A549 (cell line): Measurements from ENCODE around the gene LGR5. TPM values are rescaled to one million over a fixed set of nuclear protein-coding genes. Genes with fewer than 3 reads are reported as not detected.

ENCODE experiments used
- ATAC-seq, 2 experiments: fragments of 200-7000 bp in 1 of 2; fragments of >200 bp in 1 of 2; cut with Nextera tagmentation in 1 of 2; cut with Tn5 transposase in 1 of 2; 3 replicates each; pipeline versions ENCODE4 v1.8.0 to v1.9.1; 2018 to 2020; ENCODE audit warnings: mild to moderate bottlenecking in 1 of 2, moderate library complexity in 1 of 2
- CTCF ChIA-PET: fragments of 300-600 bp; sonication (Branson Sonifier 250); formaldehyde crosslinking; extraction: SDS; loops from one replicate; lab custom pipeline; 2021; ENCODE audit warnings: antibody characterized with exemption, inconsistent platforms; lab: Yijun Ruan, JAX
- POLR2A ChIA-PET: fragments of 350-600 bp; formaldehyde crosslinking; extraction: SDS; loops from one replicate; lab custom pipeline; 2021; ENCODE audit warnings: antibody characterized with exemption, inconsistent platforms; lab: Yijun Ruan, JAX
- DNase-seq, 2 experiments: peaks; one replicate each; pipeline versions ENCODE4 v3.0.0 to v3.0.0-alpha.2; 2011 to 2016; ENCODE audit warnings: low read depth in 1 of 2, low spot score in 1 of 2
- FAIRE-seq: peaks from 2 replicates; lab custom pipeline; 2011; peaks lifted over from hg19 to GRCh38; lab: Jason Lieb, UNC
- H3K27ac ChIP-seq, 2 experiments: fragments of >200 bp; sonication (Bioruptor Twin); formaldehyde crosslinking; 3 replicates each; pipeline ENCODE4 v1.5.1; 2016 to 2017
- H3K4me1 ChIP-seq: fragments of >200 bp; sonication (Bioruptor Twin); formaldehyde crosslinking; 3 replicates; pipeline ENCODE4 v1.6.1; 2016
- H3K4me2 ChIP-seq: fragments of >200 bp; sonication (Bioruptor Twin); formaldehyde crosslinking; 3 replicates; pipeline ENCODE4 v1.6.1; 2016
- H3K4me3 ChIP-seq: fragments of >200 bp; sonication (Bioruptor Twin); formaldehyde crosslinking; 3 replicates; pipeline ENCODE4 v1.5.1; 2016
- H3K9me3 ChIP-seq: fragments of >200 bp; sonication (Bioruptor Twin); formaldehyde crosslinking; 3 replicates; pipeline ENCODE4 v1.6.1; 2016
- BHLHE40 ChIP-seq: IDR thresholded peaks from 2 replicates; pipeline ENCODE4 v1.6.1; 2012; ENCODE audit warnings: low read depth, low read length, inconsistent platforms
- CBX2 ChIP-seq: fragments of 200-600 bp; sonication (generic); IDR thresholded peaks from 2 replicates; pipeline ENCODE4 v1.6.1; 2016; ENCODE audit warnings: low read depth, mild to moderate bottlenecking, borderline replicate concordance
- CHD2 ChIP-seq: fragments of 150-350 bp; IDR thresholded peaks from 2 replicates; pipeline ENCODE4 v1.6.1; 2014; ENCODE audit warnings: low read length; ENCODE audit not compliant: partially characterized antibody
- EHMT2 ChIP-seq: fragments of 200-600 bp; sonication (generic); IDR thresholded peaks from 2 replicates; pipeline ENCODE4 v1.6.1; 2016; ENCODE audit warnings: antibody characterized with exemption, low read depth, mild to moderate bottlenecking, moderate library complexity
- ESRRA ChIP-seq: fragments of 150-350 bp; IDR thresholded peaks from 2 replicates; pipeline ENCODE4 v1.6.1; 2014; ENCODE audit warnings: mild to moderate bottlenecking, low read length, borderline replicate concordance
- FOXS1 ChIP-seq: fragments of 250-450 bp; sonication (Bioruptor Pico); IDR thresholded peaks from 2 replicates; pipeline ENCODE4 v1.5.0; 2020; ENCODE audit warnings: mild to moderate bottlenecking, moderate library complexity
- HDAC2 ChIP-seq: fragments of 200-600 bp; sonication (generic); IDR thresholded peaks from 2 replicates; pipeline ENCODE4 v1.6.1; 2016
- HOXA7 ChIP-seq: fragments of 250-450 bp; sonication (Bioruptor Pico); IDR thresholded peaks from 2 replicates; pipeline ENCODE4 v1.5.0; 2020; ENCODE audit warnings: mild to moderate bottlenecking, moderate library complexity
- JUNB ChIP-seq: fragments of >200 bp; sonication (Bioruptor Twin); formaldehyde crosslinking; IDR thresholded peaks from 2 replicates; pipeline ENCODE4 v1.6.1; 2016
- KDM5A ChIP-seq: fragments of 200-600 bp; sonication (generic); IDR thresholded peaks from 2 replicates; pipeline ENCODE4 v1.6.1; 2016; ENCODE audit warnings: antibody characterized with exemption, mild to moderate bottlenecking
- MAZ ChIP-seq: fragments of 150-350 bp; IDR thresholded peaks from 2 replicates; pipeline ENCODE4 v1.6.1; 2014; ENCODE audit warnings: antibody characterized with exemption, low read depth, low read length, borderline replicate concordance
- POLR2A ChIP-seq: IDR thresholded peaks from 2 replicates; pipeline ENCODE4 v1.6.1; 2012; ENCODE audit warnings: mild to moderate bottlenecking, low read length
- RAD21 ChIP-seq, 2 experiments: fragments of >200 bp in 1 of 2; sonication (Bioruptor Twin) in 1 of 2; formaldehyde crosslinking in 1 of 2; IDR thresholded peaks in 1 of 2; conservative IDR thresholded peaks in 1 of 2; 2 replicates in 1 of 2; 3 replicates in 1 of 2; pipeline ENCODE4 v1.6.1; 2012 to 2018; ENCODE audit warnings: inconsistent platforms in 1 of 2
- RFX5 ChIP-seq: fragments of 450-650 bp; IDR thresholded peaks from 2 replicates; pipeline ENCODE4 v1.7.1; 2014; ENCODE audit warnings: antibody characterized with exemption, mild to moderate bottlenecking, moderate library complexity
- SMC3 ChIP-seq: fragments of >200 bp; sonication (Bioruptor Twin); formaldehyde crosslinking; IDR thresholded peaks from 3 replicates; pipeline ENCODE4 v1.6.1; 2018; ENCODE audit warnings: inconsistent platforms
- SREBF2 ChIP-seq: fragments of 450-650 bp; IDR thresholded peaks from 2 replicates; pipeline ENCODE4 v1.6.1; 2014; ENCODE audit warnings: mild to moderate bottlenecking, moderate library complexity
- TP53 ChIP-seq: fragments of 250-450 bp; sonication (Bioruptor Pico); IDR thresholded peaks from 2 replicates; pipeline ENCODE4 v1.5.0; 2021; ENCODE audit warnings: mild to moderate bottlenecking, moderate library complexity
- ZNF302 ChIP-seq: fragments of 250-450 bp; sonication (Bioruptor Pico); IDR thresholded peaks from 2 replicates; pipeline ENCODE4 v1.9.0; 2021; ENCODE audit warnings: inconsistent platforms, mild to moderate bottlenecking, moderate library complexity
- ZSCAN20 ChIP-seq: fragments of 250-450 bp; sonication (Bioruptor Pico); IDR thresholded peaks from 2 replicates; pipeline ENCODE4 v1.8.0; 2022; ENCODE audit warnings: mild to moderate bottlenecking, moderate library complexity
- WGBS: methylation state at CpG from one replicate; pipeline ENCODE4 v1.1.6; 2017; ENCODE audit errors: missing lambda C conversion rate; 5-methylcytosine and 5-hydroxymethylcytosine counted together
- polyA plus RNA-seq, 4 experiments: library from polyadenylated mRNA; depleted of rRNA in 3 of 4; stranded (reverse); fragments of >200 nt; fragmentation: RNase III in 1 of 4; extraction: RNeasy Plus Mini Kit Qiagen cat#74134 plus additional on column Dnase treatment in 1 of 4; gene quantifications; 2 replicates in 3 of 4; 3 replicates in 1 of 4; pipeline ENCODE4 v1.2.3, GENCODE V29; 2011 to 2017
- TF ChIP-seq, protein P1 (sequence below): fragments of >200 bp; sonication (Bioruptor Twin); formaldehyde crosslinking; IDR thresholded peaks from 3 replicates; pipeline ENCODE4 v1.5.1; 2016
- TF ChIP-seq, protein P2 (sequence below): fragments of 250-450 bp; sonication (Bioruptor Pico); IDR thresholded peaks from 2 replicates; pipeline ENCODE4 v1.5.0; 2020; ENCODE audit warnings: low read depth, mild to moderate bottlenecking, moderate library complexity
- TF ChIP-seq, protein P3 (sequence below): IDR thresholded peaks from 2 replicates; pipeline ENCODE4 v1.6.1; 2012
- TF ChIP-seq, protein P4 (sequence below): IDR thresholded peaks from 2 replicates; pipeline ENCODE4 v1.6.1; 2012
- TF ChIP-seq, protein P5 (sequence below): fragments of 450-650 bp; IDR thresholded peaks from 2 replicates; pipeline ENCODE4 v1.6.1; 2014; ENCODE audit warnings: antibody characterized with exemption
- TF ChIP-seq, protein P6 (sequence below): fragments of 150-350 bp; IDR thresholded peaks from 2 replicates; pipeline ENCODE4 v1.6.1; 2014; ENCODE audit warnings: low read depth, mild to moderate bottlenecking, low read length

Gene LGR5
- polyA plus RNA-seq, 2 of the 4 experiments (the other 2 are of a cell fraction) = not detected

DNA sequence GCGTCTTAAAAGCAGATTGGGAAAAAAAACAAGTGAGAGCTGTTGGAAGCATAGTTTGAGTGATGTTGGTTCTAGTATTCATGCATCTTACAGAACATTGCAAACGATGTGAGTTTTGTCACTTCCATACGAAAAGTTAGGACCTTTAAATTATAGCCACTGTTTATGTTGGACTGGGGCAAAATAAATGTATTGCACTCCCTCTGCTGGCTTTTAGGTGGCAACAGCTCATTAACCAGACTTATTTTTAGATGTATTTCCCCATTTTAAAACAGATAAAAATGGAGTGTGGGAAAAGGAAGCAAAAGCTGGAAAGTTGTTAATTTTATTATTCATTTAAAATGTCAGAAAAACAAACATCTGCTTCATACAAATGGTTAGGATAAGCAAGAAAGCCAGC is 111.9 kb downstream of the LGR5 start:
- Histone ChIP-seq H3K27ac (no peak overlapping the region), H3K4me3 (no peak overlapping the region), H3K4me1 (peaks cover 2% of the 10 kb centered on the region; the same call in 2 of the 3 replicates), H3K4me2 (no peak overlapping the region), H3K9me3 (no peaks in the 10 kb centered on the region)
- ChIA-PET POLR2A (no interaction called here), CTCF (interaction anchor here (1.4 to 2.6 kb wide), 4 partner anchors 9 to 195 kb away, joined by 5 to 9 read pairs (median 7); no protein-coding TSS in a partner anchor)
- peak in 1 of 2 experiments; percentile 59; a peak in 2 of 6 replicates for ATAC-seq
- 52% methylated on average over 3 of the region's 3 CpGs for WGBS
- no peak for TF ChIP-seq CHD2
- TF ChIP-seq SMC3 = 0 out of 3 replicates have a peak, but pooled peaks have one; percentile 27
- no peak for TF ChIP-seq JUNB
- TF ChIP-seq TP53 (CRISPR knock-in tag) = no peak
- no peak for TF ChIP-seq CBX2
- no peak for TF ChIP-seq RFX5
- TF ChIP-seq POLR2A = no peak
- TF ChIP-seq EHMT2 = no peak
- TF ChIP-seq RAD21 (conservative IDR thresholded peaks at IDR 0.05 in 1 of 2, IDR thresholded peaks at IDR 0.05 in 1 of 2) = peak; percentile 42 to 56; a peak in 4 of 5 replicates
- TF ChIP-seq, protein P1, sequence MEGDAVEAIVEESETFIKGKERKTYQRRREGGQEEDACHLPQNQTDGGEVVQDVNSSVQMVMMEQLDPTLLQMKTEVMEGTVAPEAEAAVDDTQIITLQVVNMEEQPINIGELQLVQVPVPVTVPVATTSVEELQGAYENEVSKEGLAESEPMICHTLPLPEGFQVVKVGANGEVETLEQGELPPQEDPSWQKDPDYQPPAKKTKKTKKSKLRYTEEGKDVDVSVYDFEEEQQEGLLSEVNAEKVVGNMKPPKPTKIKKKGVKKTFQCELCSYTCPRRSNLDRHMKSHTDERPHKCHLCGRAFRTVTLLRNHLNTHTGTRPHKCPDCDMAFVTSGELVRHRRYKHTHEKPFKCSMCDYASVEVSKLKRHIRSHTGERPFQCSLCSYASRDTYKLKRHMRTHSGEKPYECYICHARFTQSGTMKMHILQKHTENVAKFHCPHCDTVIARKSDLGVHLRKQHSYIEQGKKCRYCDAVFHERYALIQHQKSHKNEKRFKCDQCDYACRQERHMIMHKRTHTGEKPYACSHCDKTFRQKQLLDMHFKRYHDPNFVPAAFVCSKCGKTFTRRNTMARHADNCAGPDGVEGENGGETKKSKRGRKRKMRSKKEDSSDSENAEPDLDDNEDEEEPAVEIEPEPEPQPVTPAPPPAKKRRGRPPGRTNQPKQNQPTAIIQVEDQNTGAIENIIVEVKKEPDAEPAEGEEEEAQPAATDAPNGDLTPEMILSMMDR = peak; percentile 33
- no peak for TF ChIP-seq MAZ
- TF ChIP-seq, protein P2, sequence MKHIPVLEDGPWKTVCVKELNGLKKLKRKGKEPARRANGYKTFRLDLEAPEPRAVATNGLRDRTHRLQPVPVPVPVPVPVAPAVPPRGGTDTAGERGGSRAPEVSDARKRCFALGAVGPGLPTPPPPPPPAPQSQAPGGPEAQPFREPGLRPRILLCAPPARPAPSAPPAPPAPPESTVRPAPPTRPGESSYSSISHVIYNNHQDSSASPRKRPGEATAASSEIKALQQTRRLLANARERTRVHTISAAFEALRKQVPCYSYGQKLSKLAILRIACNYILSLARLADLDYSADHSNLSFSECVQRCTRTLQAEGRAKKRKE (CRISPR knock-in tag) = no peak
- TF ChIP-seq SREBF2 = no peak
- TF ChIP-seq, protein P3, sequence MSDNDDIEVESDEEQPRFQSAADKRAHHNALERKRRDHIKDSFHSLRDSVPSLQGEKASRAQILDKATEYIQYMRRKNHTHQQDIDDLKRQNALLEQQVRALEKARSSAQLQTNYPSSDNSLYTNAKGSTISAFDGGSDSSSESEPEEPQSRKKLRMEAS = no peak
- TF ChIP-seq FOXS1 (CRISPR knock-in tag) = no peak
- TF ChIP-seq BHLHE40 = no peak
- no peak for TF ChIP-seq ZNF302 (CRISPR knock-in tag)
- peak in 1 of 2 experiments; percentile 27 for DNase-seq
- no peak for FAIRE-seq

DNA sequence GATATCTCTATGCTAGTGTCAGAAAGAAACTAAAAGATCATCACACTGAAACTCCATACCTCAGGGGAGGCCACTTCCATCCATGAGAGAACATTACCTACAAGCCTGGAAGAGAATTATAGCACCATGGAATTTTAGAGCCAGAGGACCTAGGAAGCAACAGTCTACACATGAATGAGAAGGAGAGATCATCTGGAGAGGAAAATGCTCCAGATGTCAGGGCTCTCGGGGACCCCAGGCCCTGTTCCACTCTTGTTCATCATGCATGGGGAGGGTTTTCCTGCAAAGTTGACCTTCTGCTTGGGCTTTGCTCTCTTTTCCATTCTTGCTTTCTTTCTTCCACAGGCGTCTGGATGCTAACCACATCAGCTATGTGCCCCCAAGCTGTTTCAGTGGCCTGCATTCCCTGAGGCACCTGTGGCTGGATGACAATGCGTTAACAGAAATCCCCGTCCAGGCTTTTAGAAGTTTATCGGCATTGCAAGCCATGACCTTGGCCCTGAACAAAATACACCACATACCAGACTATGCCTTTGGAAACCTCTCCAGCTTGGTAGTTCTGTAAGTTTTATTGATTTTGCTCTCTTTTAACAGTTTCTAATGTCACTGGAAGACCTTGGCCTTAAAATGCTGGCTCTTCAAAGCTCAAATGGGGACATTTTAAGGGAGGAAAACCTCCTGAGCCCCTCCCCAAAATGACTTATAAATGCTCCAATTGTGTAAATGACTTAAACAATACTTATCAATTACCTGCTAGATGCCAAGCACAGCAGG is 113.3 kb downstream of the LGR5 start:
- Histone ChIP-seq H3K27ac (no peak overlapping the region), H3K4me1 (peaks cover 12% of the 10 kb centered on the region; the same call in 2 of the 3 replicates), H3K9me3 (no peaks in the 10 kb centered on the region), H3K4me2 (no peak overlapping the region), H3K4me3 (no peak overlapping the region)
- ATAC-seq (no peak), FAIRE-seq (no peak), DNase-seq (no peak)
- ChIA-PET CTCF (interaction anchor here (0.7 to 2.1 kb wide), 3 partner anchors 15 to 465 kb away, joined by 3 to 6 read pairs (median 3); no protein-coding TSS in a partner anchor), POLR2A (no interaction called here)
- 79% methylated on average over 5 of the region's 5 CpGs for WGBS
- no peak for TF ChIP-seq HOXA7 (CRISPR knock-in tag)

DNA sequence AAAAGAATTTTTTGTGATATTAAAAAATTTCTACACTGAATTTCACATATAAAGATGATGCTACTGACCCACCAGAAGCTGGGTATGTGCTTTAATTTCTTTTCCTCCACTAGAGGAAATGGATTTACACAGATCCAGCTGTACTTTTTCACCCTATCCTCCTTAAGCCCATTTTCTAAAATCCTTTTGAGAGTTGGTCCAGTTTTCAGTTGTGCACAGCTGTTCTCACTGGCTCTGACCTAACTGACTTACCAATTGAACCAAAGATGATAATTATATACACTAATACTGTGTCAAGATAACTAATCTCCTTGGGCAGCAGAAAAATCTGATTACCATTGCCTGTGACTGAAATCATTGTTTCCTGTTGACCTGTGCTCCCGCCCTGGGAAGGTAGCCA is 115.6 kb downstream of the LGR5 start:
- CTCF ChIA-PET = interaction anchor here (0.8 kb wide), 1 partner anchor 140 kb away, joined by 3 read pairs; no protein-coding TSS in a partner anchor
- Histone ChIP-seq H3K4me2 (no peak overlapping the region), H3K4me3 (no peak overlapping the region), H3K9me3 (no peaks in the 10 kb centered on the region), H3K4me1 (peaks cover 12% of the 10 kb centered on the region; the same call in 2 of the 3 replicates), H3K27ac (no peak overlapping the region)
- ATAC-seq (no peak), FAIRE-seq (no peak), DNase-seq (no peak)
- WGBS = 73% methylated on average over 1 of the region's 1 CpG
- POLR2A ChIA-PET = no interaction called here
- TF ChIP-seq KDM5A (no peak), ESRRA (no peak), ZSCAN20 (CRISPR knock-in tag) (no peak), BHLHE40 (no peak), HDAC2 (no peak)
- TF ChIP-seq, protein P1 = no peak
- TF ChIP-seq, protein P4, sequence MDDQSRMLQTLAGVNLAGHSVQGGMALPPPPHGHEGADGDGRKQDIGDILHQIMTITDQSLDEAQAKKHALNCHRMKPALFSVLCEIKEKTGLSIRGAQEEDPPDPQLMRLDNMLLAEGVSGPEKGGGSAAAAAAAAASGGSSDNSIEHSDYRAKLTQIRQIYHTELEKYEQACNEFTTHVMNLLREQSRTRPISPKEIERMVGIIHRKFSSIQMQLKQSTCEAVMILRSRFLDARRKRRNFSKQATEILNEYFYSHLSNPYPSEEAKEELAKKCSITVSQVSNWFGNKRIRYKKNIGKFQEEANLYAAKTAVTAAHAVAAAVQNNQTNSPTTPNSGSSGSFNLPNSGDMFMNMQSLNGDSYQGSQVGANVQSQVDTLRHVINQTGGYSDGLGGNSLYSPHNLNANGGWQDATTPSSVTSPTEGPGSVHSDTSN = no peak
- TF ChIP-seq, protein P5, sequence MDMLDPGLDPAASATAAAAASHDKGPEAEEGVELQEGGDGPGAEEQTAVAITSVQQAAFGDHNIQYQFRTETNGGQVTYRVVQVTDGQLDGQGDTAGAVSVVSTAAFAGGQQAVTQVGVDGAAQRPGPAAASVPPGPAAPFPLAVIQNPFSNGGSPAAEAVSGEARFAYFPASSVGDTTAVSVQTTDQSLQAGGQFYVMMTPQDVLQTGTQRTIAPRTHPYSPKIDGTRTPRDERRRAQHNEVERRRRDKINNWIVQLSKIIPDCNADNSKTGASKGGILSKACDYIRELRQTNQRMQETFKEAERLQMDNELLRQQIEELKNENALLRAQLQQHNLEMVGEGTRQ = no peak
- TF ChIP-seq, protein P6, sequence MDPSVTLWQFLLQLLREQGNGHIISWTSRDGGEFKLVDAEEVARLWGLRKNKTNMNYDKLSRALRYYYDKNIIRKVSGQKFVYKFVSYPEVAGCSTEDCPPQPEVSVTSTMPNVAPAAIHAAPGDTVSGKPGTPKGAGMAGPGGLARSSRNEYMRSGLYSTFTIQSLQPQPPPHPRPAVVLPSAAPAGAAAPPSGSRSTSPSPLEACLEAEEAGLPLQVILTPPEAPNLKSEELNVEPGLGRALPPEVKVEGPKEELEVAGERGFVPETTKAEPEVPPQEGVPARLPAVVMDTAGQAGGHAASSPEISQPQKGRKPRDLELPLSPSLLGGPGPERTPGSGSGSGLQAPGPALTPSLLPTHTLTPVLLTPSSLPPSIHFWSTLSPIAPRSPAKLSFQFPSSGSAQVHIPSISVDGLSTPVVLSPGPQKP = no peak
